ENCODE results near the gene KRT33A.

GRCh38 chr17:41354536-41354935, 3.9 kb upstream of the KRT33A start:
- TF ChIP-seq POLR2A (IDR thresholded peaks at IDR 0.05; ENCODE audit: low read depth, low read length) (no peak), POLR2AphosphoS5 (IDR thresholded peaks at IDR 0.05; ENCODE audit: low read depth, low read length) (no peak)

Measured in GM12892 (cell line).